Activated naive CD4-positive, alpha-beta T cell treated with anti-CD3 and anti-CD28 coated beads, Interleukin-2, amount 50 U/mL, for 72 hours (primary cell): ENCODE results near the gene SMC1A. TPM values are rescaled to one million over a fixed set of nuclear protein-coding genes. Genes with fewer than 3 reads are reported as not detected.

Experiments used
- total RNA-seq, 2 donors: library from RNA; stranded (reverse); gene quantifications; one replicate each; pipeline ENCODE4 v1.2.3, GENCODE V29; 2022

Gene SMC1A
- total RNA-seq, 2 donors from 2014 or later = 119 to 152 TPM

Other genes starting within 250 kb of the SMC1A start
- 100 to 1,000 TPM; 101 to 110 TPM for gene KDM5C, start 197.4 kb downstream of the SMC1A start, total RNA-seq
- gene IQSEC2, start 141.1 kb downstream of the SMC1A start, total RNA-seq = under 1 TPM in 1 of 2 donors, not detected in 1; 0.58 TPM
- gene RIBC1, start 219 bp upstream of the SMC1A start, total RNA-seq = 1 to 10 TPM in 1 of 2 donors, under 1 TPM in 1; 0.80 to 1.7 TPM
- 100 to 1,000 TPM in 1 of 2 donors, 10 to 100 TPM in 1; 86.3 to 116 TPM for gene HSD17B10, start 11.7 kb upstream of the SMC1A start, total RNA-seq